ENCODE data around the gene ADGRD1.
"Not testable (repeated sequence)": the region's sequence is repeated elsewhere in the genome, so short reads cannot be mapped to it uniquely, and the experiment has no call there.

The ADGRD1 gene

GRCh38 chr12:130953771-130954543 is at the start of gene ADGRD1:
Gene ADGRD1 (plus strand): TSS chr12:130953907. CDS start chr12:130954466, 559 bp downstream.
- DNase-seq = no peak

GRCh38 chr12:130904064-130904463 is 49.6 kb upstream of the ADGRD1 start:
- no peak for DNase-seq

- not testable (repeated sequence) for DNase-seq
Observed at GRCh38 chr12:130904936-130905455, 48.7 kb upstream of the ADGRD1 start.

- DNase-seq = no peak
Observed at GRCh38 chr12:130909111-130909510, 44.6 kb upstream of the ADGRD1 start.

DNA sequence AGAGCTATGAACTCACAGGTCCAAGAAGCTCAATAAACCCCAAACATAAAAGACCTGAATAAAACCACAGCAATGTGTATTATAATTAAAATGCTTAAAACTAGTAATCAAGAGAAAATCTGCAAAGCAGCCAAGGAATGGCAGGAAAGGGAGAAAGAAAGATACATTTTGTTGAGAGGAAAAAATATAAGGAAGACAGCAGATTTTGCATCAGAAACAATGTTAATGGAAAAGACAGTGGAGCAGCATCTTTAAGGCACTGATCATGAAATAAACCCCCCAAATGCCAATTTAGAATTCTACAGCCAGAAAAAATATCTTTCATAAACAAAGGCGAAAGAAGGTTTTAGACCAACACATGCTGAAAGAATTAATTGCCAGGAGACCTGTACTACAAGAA is 42.5 kb upstream of the ADGRD1 start:
- no peak for DNase-seq

DNA sequence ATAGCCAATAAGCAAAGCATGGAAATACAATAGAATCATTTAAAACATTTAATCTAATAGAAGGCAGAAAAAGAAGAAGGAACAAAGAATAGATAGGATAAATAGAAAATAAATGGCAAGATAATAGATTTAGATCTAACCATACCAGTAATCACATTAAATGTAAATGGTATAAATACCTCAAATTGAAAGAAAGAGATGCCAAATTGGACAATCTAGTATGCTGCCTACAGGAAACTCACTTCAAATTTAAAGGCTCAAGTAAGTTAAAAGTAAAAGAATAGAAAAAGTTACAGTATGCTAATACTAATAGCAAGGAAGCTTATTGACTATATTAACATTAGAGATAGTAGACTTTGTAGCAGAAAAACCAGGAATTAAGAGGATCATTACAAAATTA is 41.8 kb upstream of the ADGRD1 start:
- DNase-seq = no peak

- DNase-seq = no peak
Observed at GRCh38 chr12:130916241-130916911, 37.3 kb upstream of the ADGRD1 start.

DNA sequence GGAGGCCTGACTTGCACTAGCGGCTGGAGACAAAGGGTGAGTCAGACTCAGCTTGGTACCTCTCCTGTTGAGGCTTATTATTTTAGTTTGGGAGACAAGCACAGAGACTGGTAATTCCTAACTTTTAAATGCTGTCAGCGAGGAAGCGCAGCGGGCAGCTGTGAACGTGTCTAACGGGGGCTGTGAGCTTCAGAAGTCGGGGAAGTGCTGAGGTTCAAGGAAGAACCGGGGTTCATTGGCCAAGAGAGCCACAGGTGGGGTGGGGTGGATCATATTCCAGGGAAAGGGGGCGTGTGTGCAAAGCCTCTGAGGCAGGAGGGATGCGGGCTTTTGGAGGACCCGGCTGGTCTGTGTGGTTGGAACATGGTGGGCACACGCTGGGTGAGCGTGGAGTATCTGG is 36.1 kb upstream of the ADGRD1 start:
- no peak for DNase-seq

GRCh38 chr12:130919086-130919485 is 34.6 kb upstream of the ADGRD1 start:
- DNase-seq = no peak

GRCh38 chr12:130920119-130920703 is 33.5 kb upstream of the ADGRD1 start:
- no peak for DNase-seq

DNA sequence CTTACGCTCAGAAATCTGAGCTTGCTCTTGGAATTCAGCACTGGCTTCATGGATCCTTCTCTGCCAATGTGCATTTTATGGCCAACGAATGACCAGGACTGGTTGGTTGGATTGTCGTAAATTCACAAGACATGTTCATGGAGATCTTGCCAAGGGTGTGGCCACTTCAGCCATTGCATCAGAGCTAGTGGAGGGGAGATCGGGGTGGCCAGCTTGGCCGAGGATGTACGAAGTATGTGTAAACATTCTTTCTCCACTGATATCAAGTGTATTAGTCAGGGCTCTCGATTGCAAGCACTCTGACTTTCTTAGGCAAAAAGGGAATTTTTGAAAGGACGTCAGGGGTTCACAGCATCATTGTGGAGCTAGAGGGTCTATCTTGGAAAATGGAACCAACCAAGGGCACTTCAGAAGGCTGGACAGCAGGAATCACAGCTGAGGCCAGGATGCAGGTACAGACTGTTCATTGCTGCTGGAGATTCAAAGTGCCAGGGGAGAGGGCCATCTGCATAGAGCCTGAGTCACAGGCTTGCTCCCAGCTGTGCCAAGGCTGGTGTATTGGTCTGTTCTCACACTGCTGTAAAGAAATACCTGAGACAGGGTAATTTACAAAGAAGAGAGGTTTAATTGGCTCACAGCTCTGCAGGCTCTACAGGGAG is 32.9 kb upstream of the ADGRD1 start:
- DNase-seq = no peak

DNA sequence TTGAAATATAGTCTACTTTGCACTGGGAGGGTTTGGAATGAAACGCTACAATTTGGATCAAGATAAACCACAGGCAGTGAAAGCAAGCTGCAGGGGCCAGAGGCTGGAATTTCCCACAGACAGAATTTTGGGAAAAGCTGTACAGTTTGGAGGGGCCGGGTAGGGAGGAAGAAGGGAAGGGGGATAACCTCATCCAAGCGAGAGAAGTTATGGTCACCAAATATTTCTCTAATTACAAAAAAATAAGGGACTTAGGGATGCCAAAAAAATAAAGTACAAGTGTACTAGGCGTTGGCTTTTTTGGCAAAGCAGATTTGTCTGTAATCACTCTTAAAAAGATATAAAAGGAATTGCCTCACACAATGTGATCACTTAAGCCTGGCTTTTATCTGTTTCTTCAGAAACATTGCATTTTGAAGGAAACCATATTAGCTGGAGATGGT is 31.2 kb upstream of the ADGRD1 start:
- DNase-seq = no peak

GRCh38 chr12:130924966-130925665 is 28.6 kb upstream of the ADGRD1 start:
- DNase-seq = no peak

DNA sequence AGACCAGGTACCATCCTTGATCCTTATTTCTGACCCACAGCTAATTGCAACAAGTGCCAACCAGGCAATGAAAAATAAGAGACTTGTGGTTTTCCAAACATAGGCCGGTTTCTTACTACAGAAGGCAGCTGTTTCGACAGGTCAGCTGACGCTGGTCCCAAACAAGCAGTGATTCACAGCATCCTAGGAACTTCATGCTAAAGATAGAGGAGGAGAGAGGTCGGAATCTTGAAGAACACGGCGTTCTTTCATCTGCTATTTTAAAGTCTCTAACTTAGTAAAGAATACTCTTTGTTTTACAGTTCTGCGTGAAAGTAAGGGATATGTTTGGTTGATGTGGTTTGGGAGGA is 28.1 kb upstream of the ADGRD1 start:
- no peak for DNase-seq

DNA sequence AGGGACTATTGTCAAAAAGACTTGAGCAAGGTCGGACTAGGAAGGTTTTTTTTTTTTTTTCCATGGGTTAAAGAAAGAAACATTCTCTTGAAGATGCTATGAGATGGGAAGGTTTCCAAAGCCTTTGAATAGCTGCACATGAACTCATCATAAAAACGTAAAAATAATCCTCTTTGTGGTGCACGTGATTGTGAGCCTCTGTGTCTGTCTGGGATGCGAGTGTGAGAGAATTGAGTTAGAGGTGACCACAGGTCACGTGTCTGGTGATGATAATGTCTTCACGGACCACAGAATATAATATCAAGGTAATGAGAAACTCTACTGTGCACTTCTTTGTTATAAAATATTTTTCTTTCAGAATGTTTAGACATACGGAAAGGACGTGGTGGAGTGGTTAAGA is 24.3 kb upstream of the ADGRD1 start:
- DNase-seq = no peak

GRCh38 chr12:130932061-130932930 is 21.4 kb upstream of the ADGRD1 start:
- no peak for DNase-seq

GRCh38 chr12:130933269-130933995 is 20.3 kb upstream of the ADGRD1 start:
- no peak for DNase-seq

GRCh38 chr12:130934753-130935152 is 19.0 kb upstream of the ADGRD1 start:
- no peak for DNase-seq

- DNase-seq = no peak
Observed at GRCh38 chr12:130936561-130936960, 17.1 kb upstream of the ADGRD1 start.

DNA sequence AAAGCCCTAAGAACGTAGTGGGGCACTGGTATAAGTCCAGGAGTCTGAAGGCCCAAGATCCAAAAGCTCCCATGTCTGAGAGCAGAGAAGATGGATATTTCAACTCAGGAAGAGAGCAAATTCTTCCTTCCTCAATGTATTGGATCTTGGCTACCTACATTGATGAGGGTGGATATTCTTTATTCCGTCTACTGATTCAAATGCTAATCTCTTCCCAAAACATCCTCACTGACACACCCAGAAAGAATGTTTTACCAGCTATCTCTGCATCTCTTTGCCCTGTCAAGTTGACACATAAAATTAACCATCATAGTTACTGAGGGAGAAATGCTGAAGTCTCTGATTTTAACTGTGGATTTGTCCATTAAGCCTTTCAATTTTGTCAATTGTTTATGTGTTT is 16.6 kb upstream of the ADGRD1 start:
- DNase-seq = no peak

GRCh38 chr12:130937546-130937945 is 16.2 kb upstream of the ADGRD1 start:
- DNase-seq = not testable (repeated sequence)
